H1 (cell line): ENCODE measurements around the gene ALLC.

Experiments
- CBX5 ChIP-seq: fragments of 300-800, 300-1000 bp; sonication (generic); IDR thresholded peaks from 2 replicates; pipeline ENCODE4 v1.7.1; 2016; ENCODE audit warnings: antibody characterized with exemption, low read length, low read depth
- CTCF ChIP-seq, 3 experiments: IDR thresholded peaks; 1 replicate in 2 of 3; 2 replicates in 1 of 3; pipeline versions ENCODE4 v1.5.1 to v1.6.1; 2011; ENCODE audit warnings: low read length in 3 of 3, mild to moderate bottlenecking in 3 of 3, inconsistent platforms in 2 of 3, low read depth in 1 of 3, moderate library complexity in 1 of 3; ENCODE audit not compliant: insufficient read depth in 1 of 3; ENCODE audit errors: control extremely low read depth in 1 of 3
- EP300 ChIP-seq, 2 experiments: IDR thresholded peaks; 1 replicate in 1 of 2; 2 replicates in 1 of 2; pipeline ENCODE4 v1.6.1; 2011 to 2012; ENCODE audit warnings: low read depth in 2 of 2, low read length in 2 of 2, mild to moderate bottlenecking in 2 of 2, borderline replicate concordance in 1 of 2, inconsistent platforms in 1 of 2, moderate library complexity in 1 of 2
- POLR2AphosphoS5 ChIP-seq: IDR thresholded peaks from 2 replicates; pipeline ENCODE4 v1.6.1; 2011; ENCODE audit warnings: low read depth, low read length

- no peak for TF ChIP-seq POLR2AphosphoS5
- no peak for TF ChIP-seq CBX5
- no peak for TF ChIP-seq CTCF (IDR thresholded peaks at IDR 0.05; ENCODE audit: control extremely low read depth in 1 of 3, insufficient read depth in 1 of 3, low read depth in 1 of 3, low read length in 3 of 3)
- no peak for TF ChIP-seq EP300 (IDR thresholded peaks at IDR 0.05; ENCODE audit: borderline replicate concordance in 1 of 2, low read depth in 2 of 2, low read length in 2 of 2)
Observed at GRCh38 chr2:3650140-3650920, 7.7 kb upstream of the ALLC start.
